C4-2B (cell line): Measurements from ENCODE around the gene CELA2A.

Experiments used
- CTCF ChIP-seq: fragments of 450-650 bp; conservative IDR thresholded peaks from 2 replicates; pipeline ENCODE4 v1.5.1; 2017; ENCODE audit warnings: mild to moderate bottlenecking
- ZFX ChIP-seq: fragments of 450-650 bp; IDR thresholded peaks from 2 replicates; pipeline ENCODE4 v1.6.1; 2017

- TF ChIP-seq CTCF = no peak
- no peak for TF ChIP-seq ZFX
Observed at GRCh38 chr1:15519625-15520024, 63.1 kb downstream of the CELA2A start.
